ENCODE results near the gene CNIH1.
"Not testable (repeated sequence)": the region's sequence is repeated elsewhere in the genome, so short reads cannot be mapped to it uniquely, and the experiment has no call there.

The CNIH1 gene

DNA sequence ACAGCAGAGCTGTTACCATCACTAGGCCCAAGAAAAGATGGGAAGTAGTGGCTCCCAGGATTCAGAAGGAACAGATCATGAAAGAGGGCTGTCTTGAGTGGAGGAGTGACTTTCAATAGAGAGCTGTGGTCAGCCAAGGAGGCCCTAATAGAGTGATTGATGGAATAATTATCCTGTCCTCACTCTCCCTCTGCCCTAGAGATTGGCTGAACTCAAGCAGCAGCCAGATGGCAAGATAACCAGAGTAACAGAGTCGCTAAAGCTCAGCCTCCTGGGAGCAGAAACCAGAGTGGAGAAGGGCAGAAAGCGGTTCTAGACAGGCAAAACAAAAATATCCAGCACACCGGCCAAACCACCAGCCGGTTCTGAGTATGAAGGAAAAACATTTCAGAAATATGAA lies 24.5 kb upstream of the CNIH1 start:
- no peak for DNase-seq

- no peak for DNase-seq
Measured at GRCh38 chr14:54462048-54462447, 20.9 kb upstream of the CNIH1 start.

DNA sequence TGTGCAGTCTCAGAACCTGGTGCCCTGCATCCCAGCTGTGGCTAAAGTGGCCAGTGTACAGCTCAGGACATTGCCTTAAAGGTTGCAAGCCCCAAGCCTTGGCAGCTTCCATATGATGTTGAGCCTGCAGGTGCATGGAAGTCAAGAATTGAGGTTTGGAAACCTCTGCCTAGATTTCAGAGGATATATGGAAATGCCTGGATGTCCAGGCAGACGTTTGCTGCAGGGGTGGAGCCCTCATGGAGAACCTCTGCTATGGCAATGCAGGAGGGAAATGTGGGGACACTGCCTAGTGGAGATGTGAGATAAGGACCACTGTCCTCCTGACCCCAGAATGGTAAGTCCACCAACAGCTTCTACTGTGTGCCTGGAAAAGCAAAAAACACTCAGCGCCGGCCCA lies 17.9 kb upstream of the CNIH1 start:
- DNase-seq = no peak

GRCh38 chr14:54458536-54458935 lies 17.4 kb upstream of the CNIH1 start:
- not testable (repeated sequence) for DNase-seq

- DNase-seq = no peak
Measured at GRCh38 chr14:54457609-54457996, 16.4 kb upstream of the CNIH1 start.

- not testable (repeated sequence) for DNase-seq
Measured at GRCh38 chr14:54456820-54457608, 15.8 kb upstream of the CNIH1 start.

DNA sequence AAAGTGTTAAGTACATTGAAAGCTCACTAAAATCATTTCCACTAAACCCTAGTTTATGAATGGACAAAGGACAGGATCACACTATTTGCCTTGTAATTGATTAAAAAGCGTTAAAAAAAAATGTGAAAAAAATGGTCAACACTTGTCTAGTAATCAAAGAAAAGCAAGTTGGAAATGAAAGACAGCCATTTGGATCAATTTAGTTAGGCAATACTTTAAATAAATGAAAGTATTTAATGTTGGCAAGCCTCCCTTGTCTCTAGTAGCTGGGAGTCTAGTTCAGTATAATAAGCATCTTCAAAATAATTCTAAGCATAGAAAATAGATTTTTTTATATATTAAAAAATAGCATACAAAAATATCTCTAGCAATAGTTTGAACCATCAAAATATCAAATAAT lies 14.2 kb upstream of the CNIH1 start:
- DNase-seq = no peak

GRCh38 chr14:54453990-54454389 lies 12.8 kb upstream of the CNIH1 start:
- DNase-seq = not testable (repeated sequence)

- no peak for DNase-seq
Measured at GRCh38 chr14:54453252-54453651, 12.1 kb upstream of the CNIH1 start.

- no peak for DNase-seq
Measured at GRCh38 chr14:54451961-54452360, 10.8 kb upstream of the CNIH1 start.

DNA sequence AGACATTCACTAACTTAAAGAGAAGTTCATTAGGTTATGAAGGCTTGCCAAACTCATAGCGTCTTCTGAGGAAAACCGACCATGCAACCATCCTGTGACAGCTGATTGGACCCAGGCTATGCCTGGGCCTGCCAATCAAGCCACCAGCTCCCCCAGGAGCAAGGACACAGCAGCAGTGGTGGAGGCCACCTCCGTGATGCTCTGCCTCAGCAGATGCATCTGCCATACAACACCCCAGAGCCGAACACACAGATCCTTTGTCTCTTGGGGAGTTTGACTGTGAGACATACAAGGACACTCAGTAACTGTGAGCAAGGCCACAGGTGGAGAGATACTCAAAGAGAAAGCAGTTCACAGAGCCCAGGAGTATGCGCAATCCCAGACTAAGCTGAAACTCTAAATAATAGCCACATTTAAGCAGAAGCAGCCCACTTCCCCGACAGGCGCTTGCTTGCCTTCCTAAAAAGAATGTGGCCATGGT lies 10.0 kb upstream of the CNIH1 start:
- DNase-seq = no peak

- no peak for DNase-seq
Measured at GRCh38 chr14:54450535-54450934, 9.4 kb upstream of the CNIH1 start.

DNA sequence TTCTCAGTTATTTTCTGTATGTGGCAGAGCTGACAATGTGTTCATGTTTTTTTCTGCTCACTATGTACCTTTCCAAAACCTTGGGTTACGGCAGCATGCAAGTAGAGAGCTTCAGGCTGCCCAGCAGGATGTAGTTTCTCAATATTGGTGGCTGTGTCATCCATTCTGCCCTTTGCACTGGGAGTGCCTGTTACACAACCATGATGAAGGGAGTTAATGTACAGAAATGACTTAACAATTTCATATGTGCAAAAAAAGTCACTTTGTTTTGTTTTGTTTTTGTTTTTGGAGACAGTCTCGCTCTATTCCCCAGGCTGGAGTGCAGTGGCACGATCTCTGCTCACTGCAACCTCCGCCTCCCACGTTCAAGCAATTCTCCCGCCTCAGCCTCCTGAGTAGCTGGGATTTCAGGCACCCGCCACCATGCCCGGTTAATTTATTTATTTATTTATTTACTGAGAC lies 6.1 kb upstream of the CNIH1 start:
- DNase-seq = no peak

- no peak for DNase-seq
Measured at GRCh38 chr14:54446161-54446693, 5.1 kb upstream of the CNIH1 start.

- DNase-seq = no peak
Measured at GRCh38 chr14:54444681-54445080, 3.5 kb upstream of the CNIH1 start.

DNA sequence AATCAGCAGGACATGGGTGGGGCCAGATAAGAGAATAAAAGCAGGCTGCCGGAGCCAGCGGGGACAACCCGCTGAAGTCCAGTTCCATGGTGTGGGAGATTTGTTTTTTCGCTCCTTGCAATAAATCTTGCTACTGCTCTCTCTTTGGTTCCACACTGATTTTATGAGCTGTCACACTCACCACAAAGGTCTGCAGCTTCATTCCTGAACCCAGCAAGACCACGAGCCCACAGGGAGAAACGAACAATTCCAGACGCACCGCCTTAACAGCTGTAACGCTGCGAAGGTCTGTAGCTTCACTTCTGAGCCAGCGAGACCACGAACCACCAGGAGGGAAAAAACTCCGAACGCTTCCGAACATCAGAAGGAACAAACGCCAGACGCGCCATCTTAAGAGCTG lies 2.8 kb upstream of the CNIH1 start:
- DNase-seq = no peak

- DNase-seq = not testable (repeated sequence)
Measured at GRCh38 chr14:54442961-54443360, 1.8 kb upstream of the CNIH1 start.

GRCh38 chr14:54440476-54440872 lies 700 bp downstream of the CNIH1 start:
- DNase-seq = no peak

GRCh38 chr14:54440037-54440436 lies 1.1 kb downstream of the CNIH1 start:
- no peak for DNase-seq

GRCh38 chr14:54438703-54439102 lies 2.5 kb downstream of the CNIH1 start:
- DNase-seq = no peak

DNA sequence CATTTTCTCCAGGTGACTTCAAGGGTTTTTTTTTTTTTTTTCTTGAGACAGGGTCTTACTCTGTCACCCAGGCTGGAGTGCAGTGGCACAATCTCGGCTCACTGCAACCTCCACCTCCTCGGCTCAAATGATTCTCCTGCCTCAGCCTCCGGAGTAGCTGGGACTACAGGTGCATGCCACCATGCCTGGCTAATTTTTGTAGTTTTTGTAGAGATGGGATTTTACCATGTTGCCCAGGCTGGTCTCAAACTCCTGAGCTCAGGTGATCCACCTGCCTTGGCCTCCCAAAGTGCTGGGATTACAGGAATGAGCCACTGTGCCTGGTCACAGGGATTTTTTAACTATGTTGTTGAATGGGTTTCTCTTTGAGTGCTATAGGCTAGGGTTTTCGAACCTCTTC lies 3.2 kb downstream of the CNIH1 start:
- DNase-seq = not testable (repeated sequence)

DNA sequence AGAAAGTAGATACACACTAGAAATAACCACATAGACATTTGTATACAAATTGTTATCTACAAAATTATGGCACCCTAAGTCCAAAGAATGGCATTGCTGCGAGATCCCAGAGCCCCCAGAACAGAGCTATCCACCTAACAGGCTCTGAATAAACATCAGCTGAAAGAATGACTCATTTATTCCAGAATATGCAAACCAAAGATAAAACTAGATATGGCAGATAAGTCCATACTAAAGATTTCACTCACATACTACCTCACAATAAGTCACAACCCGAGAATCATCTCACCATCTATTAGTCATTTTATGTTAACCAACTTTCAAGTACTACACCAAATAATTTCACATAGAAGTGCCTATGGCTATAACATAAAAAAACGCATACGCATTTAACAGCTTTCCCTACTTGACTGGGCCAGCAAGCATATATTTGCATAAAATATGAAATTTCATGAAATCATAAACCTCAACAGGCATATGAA lies 5.6 kb downstream of the CNIH1 start:
- no peak for DNase-seq

GRCh38 chr14:54428527-54428926 lies 12.6 kb downstream of the CNIH1 start:
- no peak for DNase-seq

GRCh38 chr14:54427871-54428270 lies 13.3 kb downstream of the CNIH1 start:
- no peak for DNase-seq

Data from activated T-cell treated with anti-CD3 and anti-CD28 coated beads for 4 hours (primary cell).